B cell (primary cell): Measurements from ENCODE around the gene NTM. TPM values are rescaled to one million over a fixed set of nuclear protein-coding genes. Genes with fewer than 3 reads are reported as not detected.

Experiments
- ATAC-seq: fragments of 200-7000 bp; cut with Tn5 transposase; one replicate; pipeline ENCODE4 v1.10.0; 2021; ENCODE audit warnings: low read depth, mild to moderate bottlenecking, moderate number of reproducible peaks, moderate library complexity
- CTCF ChIA-PET: fragments of 350-600 bp; sonication (Branson Sonifier 250); formaldehyde crosslinking; loops from one replicate; lab custom pipeline; 2021; ENCODE audit warnings: antibody characterized with exemption, inconsistent platforms; lab: Charles Lee
- POLR2A ChIA-PET: fragments of 350-600 bp; sonication (Branson Sonifier 250); formaldehyde crosslinking; loops from one replicate; lab custom pipeline; 2021; ENCODE audit warnings: antibody characterized with exemption; lab: Charles Lee
- DNase-seq: peaks from one replicate; pipeline ENCODE4 v3.0.0; 2013
- H2AFZ ChIP-seq: 2 replicates; pipeline ENCODE4 v1.6.1; 2012; ENCODE audit warnings: mild to moderate bottlenecking, low read depth, low read length; ENCODE audit not compliant: insufficient read depth, poor library complexity, severe bottlenecking
- H3K27ac ChIP-seq, 2 donors: 1 replicate in 1 of 2; 2 replicates in 1 of 2; pipeline ENCODE4 v1.5.1; 2012 to 2013; ENCODE audit warnings: low read length in 2 of 2, mild to moderate bottlenecking in 2 of 2, moderate library complexity in 1 of 2
- H3K27me3 ChIP-seq, 4 experiments: fragments of 200-600 bp in 1 of 4; sonication (generic) in 1 of 4; replicated peaks in 1 of 4; 1 replicate in 2 of 4; 2 replicates in 2 of 4; pipeline versions ENCODE4 v1.6.1 to v1.7.0; 2013 to 2016; ENCODE audit warnings: low read length in 3 of 4, mild to moderate bottlenecking in 2 of 4, mixed read lengths in 1 of 4, moderate library complexity in 1 of 4; ENCODE audit not compliant: insufficient read depth in 4 of 4, control insufficient read depth in 3 of 4; ENCODE audit errors: control extremely low read depth in 1 of 4
- H3K36me3 ChIP-seq, 2 experiments: replicated peaks in 1 of 2; 1 replicate in 1 of 2; 2 replicates in 1 of 2; pipeline versions ENCODE4 v1.6.1 to v1.7.1; 2013; ENCODE audit warnings: low read length in 1 of 2; ENCODE audit not compliant: insufficient read depth in 2 of 2, control insufficient read depth in 1 of 2; ENCODE audit errors: control extremely low read depth in 1 of 2, extremely low read depth in 1 of 2
- H3K4me1 ChIP-seq, 2 donors: fragments of 200-600 bp in 1 of 2; sonication (generic) in 1 of 2; 1 replicate in 1 of 2; 2 replicates in 1 of 2; pipeline versions ENCODE4 v1.5.1 to v1.6.1; 2013 to 2017; ENCODE audit warnings: low read length in 2 of 2; ENCODE audit not compliant: control insufficient read depth in 2 of 2, insufficient read depth in 2 of 2
- H3K4me2 ChIP-seq: replicated peaks from 2 replicates; pipeline ENCODE3; 2012; ENCODE audit warnings: mild to moderate bottlenecking, low read depth, low read length; ENCODE audit not compliant: poor library complexity, severe bottlenecking
- H3K4me3 ChIP-seq, 5 experiments: fragments of 200-600 bp in 1 of 5; sonication (generic) in 1 of 5; 1 replicate in 3 of 5; 2 replicates in 2 of 5; pipeline versions ENCODE4 v1.5.1 to v1.7.0; 2011 to 2016; ENCODE audit warnings: low read length in 4 of 5, mild to moderate bottlenecking in 4 of 5, low read depth in 2 of 5, control low read depth in 1 of 5, moderate library complexity in 1 of 5; ENCODE audit not compliant: insufficient read depth in 1 of 5; ENCODE audit errors: control extremely low read depth in 1 of 5, extremely low read depth in 1 of 5
- H3K79me2 ChIP-seq: fragments of 200-600 bp; sonication (generic); one replicate; pipeline ENCODE4 v1.6.0; 2016; ENCODE audit warnings: low read length; ENCODE audit not compliant: control insufficient read depth, insufficient read depth
- H3K9ac ChIP-seq: fragments of 200-600 bp; sonication (generic); 2 replicates; pipeline ENCODE4 v1.6.1; 2017; ENCODE audit warnings: mild to moderate bottlenecking, low read length, moderate library complexity
- H3K9me3 ChIP-seq, 3 donors: one replicate each; pipeline versions ENCODE4 v1.6.1 to v1.7.1; 2013; ENCODE audit warnings: low read length in 2 of 3; ENCODE audit not compliant: control insufficient read depth in 2 of 3, insufficient read depth in 1 of 3; ENCODE audit errors: control extremely low read depth in 1 of 3
- H4K20me1 ChIP-seq: 2 replicates; pipeline ENCODE4 v1.6.0; 2012; ENCODE audit warnings: mild to moderate bottlenecking, low read length; ENCODE audit not compliant: insufficient read depth, control insufficient read depth, poor library complexity, severe bottlenecking
- H3K27ac Mint-ChIP-seq: one replicate; pipeline ENCODE4 v1.8.0; 2021; ENCODE audit warnings: mixed read lengths
- H3K27me3 Mint-ChIP-seq: one replicate; pipeline ENCODE4 v1.8.0; 2021; ENCODE audit warnings: mixed read lengths
- H3K4me1 Mint-ChIP-seq: one replicate; pipeline ENCODE4 v1.8.0; 2021; ENCODE audit warnings: mixed read lengths
- H3K4me3 Mint-ChIP-seq: one replicate; pipeline ENCODE4 v1.8.0; 2021; ENCODE audit warnings: mixed read lengths
- H3K9me3 Mint-ChIP-seq: one replicate; pipeline ENCODE4 v1.8.0; 2022; ENCODE audit warnings: mixed read lengths; ENCODE audit not compliant: insufficient read depth
- CTCF ChIP-seq: fragments of 200-600 bp; IDR thresholded peaks from one replicate; pipeline ENCODE4 v1.8.0; 2022; ENCODE audit warnings: antibody characterized with exemption, mild to moderate bottlenecking
- EZH2 ChIP-seq: IDR thresholded peaks from 2 replicates; pipeline ENCODE4 v1.6.1; 2012; ENCODE audit warnings: borderline replicate concordance, low read depth, mild to moderate bottlenecking, moderate library complexity, low read length; ENCODE audit not compliant: insufficient read depth, poor library complexity, severe bottlenecking
- WGBS: methylation state at CpG from one replicate; pipeline ENCODE4 v1.1.5; 2013; ENCODE audit warnings: missing lambda C conversion rate; ENCODE audit not compliant: insufficient coverage; 5-methylcytosine and 5-hydroxymethylcytosine counted together
- intact Hi-C: fragments of 100-400 bp; cut with micrococcal nuclease; formaldehyde crosslinking; loops from one replicate; pipeline ENCODE4 v1.10.0; 2022
- polyA plus RNA-seq: library from polyadenylated mRNA; depleted of rRNA; stranded (reverse); fragments of >200 nt; gene quantifications from 2 replicates; pipeline ENCODE4 v1.2.3, GENCODE V29; 2012
- total RNA-seq, 2 donors: library from RNA; stranded (reverse); fragments of 120-200 nt in 1 of 2; gene quantifications; 1 replicate in 1 of 2; 2 replicates in 1 of 2; pipeline versions ENCODE4 v1.2.3 to v1.2.4, GENCODE V29; 2013 to 2022

The NTM gene
- total and polyA plus RNA-seq, 2 donors (not counting 1 experiment from before 2014, with no cell fraction given): not detected

GRCh38 chr11:131658414-131658813, 288.0 kb downstream of the NTM start:
- H3K27ac Mint-ChIP-seq: no peak overlapping the region
- Histone ChIP-seq H3K36me3 (no peaks in the 10 kb centered on the region), H3K27me3 (no peaks in the 10 kb centered on the region), H3K27ac (no peak overlapping the region), H4K20me1 (no peaks in the 10 kb centered on the region), H3K9me3 (peaks cover 0 to 12% (median 0%) of the 10 kb centered on the region in 3 donors), H2AFZ (no peak overlapping the region), H3K4me3 (no peak overlapping the region), H3K79me2 (no peaks in the 10 kb centered on the region), H3K9ac (no peak overlapping the region), H3K4me2 (no peak overlapping the region), H3K4me1 (no peaks in the 10 kb centered on the region)
- WGBS: 95% methylated on average over 16 of the region's 17 CpGs
- ATAC-seq: no peak
- TF ChIP-seq CTCF: no peak
- TF ChIP-seq EZH2: no peak
- no peaks in the 10 kb centered on the region for H3K9me3 Mint-ChIP-seq
- intact Hi-C loops: no loop called here
- no peak for DNase-seq
- H3K4me1 Mint-ChIP-seq: no peaks in the 10 kb centered on the region
- H3K4me3 Mint-ChIP-seq: no peak overlapping the region
- POLR2A ChIA-PET: no interaction called here
- CTCF ChIA-PET: no interaction called here
- H3K27me3 Mint-ChIP-seq: peaks cover 13% of the 10 kb centered on the region

- H3K27ac Mint-ChIP-seq: no peak overlapping the region
- H3K79me2 ChIP-seq: no peaks in the 10 kb centered on the region
- H3K4me3 ChIP-seq: no peak overlapping the region
- H3K27me3 ChIP-seq: no peaks in the 10 kb centered on the region
- ChIA-PET POLR2A (no interaction called here), CTCF (no interaction called here)
- H3K9ac ChIP-seq: no peak overlapping the region
- ATAC-seq (no peak), DNase-seq (no peak)
- no peaks in the 10 kb centered on the region for H3K9me3 Mint-ChIP-seq
- peaks cover 13% of the 10 kb centered on the region for H3K27me3 Mint-ChIP-seq
- H3K4me2 ChIP-seq: no peak overlapping the region
- no peak overlapping the region for H3K4me3 Mint-ChIP-seq
- no peaks in the 10 kb centered on the region for H3K36me3 ChIP-seq
- H3K4me1 Mint-ChIP-seq: no peaks in the 10 kb centered on the region
- H4K20me1 ChIP-seq: no peaks in the 10 kb centered on the region
- no peak for TF ChIP-seq CTCF
- no peak for TF ChIP-seq EZH2
- 48% methylated on average over 2 of the region's 2 CpGs for WGBS
- intact Hi-C loops: no loop called here
- no peaks in the 10 kb centered on the region for H3K4me1 ChIP-seq
- H2AFZ ChIP-seq: no peak overlapping the region
- H3K27ac ChIP-seq: no peak overlapping the region
- H3K9me3 ChIP-seq: peaks cover 0 to 12% (median 0%) of the 10 kb centered on the region in 3 donors
Measured at GRCh38 chr11:131658952-131659351, 288.5 kb downstream of the NTM start.
